HepG2 (cell line): ENCODE measurements around the gene CENATAC. TPM values are rescaled to one million over a fixed set of nuclear protein-coding genes. Genes with fewer than 3 reads are reported as not detected.

ENCODE experiments used
- HOXD1 ChIP-seq: sonication (generic); formaldehyde crosslinking; IDR thresholded peaks from 2 replicates; pipeline ENCODE4 v1.5.0; 2020; ENCODE audit warnings: missing genetic modification reagents
- JUND ChIP-seq: sonication (generic); formaldehyde crosslinking; IDR thresholded peaks from 2 replicates; pipeline ENCODE4 v1.8.0; 2022; ENCODE audit warnings: mild to moderate bottlenecking, missing genetic modification reagents
- PCBP2 ChIP-seq: fragments of 200-400 bp; formaldehyde crosslinking; optimal IDR thresholded peaks from 2 replicates; pipeline ENCODE3; 2018; ENCODE audit warnings: low read length, low read depth; ENCODE audit not compliant: poor library complexity, severe bottlenecking
- RBM39 ChIP-seq: fragments of 200-400 bp; formaldehyde crosslinking; IDR thresholded peaks from one replicate; pipeline ENCODE4 v1.6.1; 2018; ENCODE audit warnings: antibody characterized with exemption, mild to moderate bottlenecking, low read depth, low read length; ENCODE audit not compliant: poor library complexity, severe bottlenecking
- RFXAP ChIP-seq: sonication (generic); formaldehyde crosslinking; IDR thresholded peaks from 2 replicates; pipeline ENCODE4 v1.4.0; 2020; ENCODE audit warnings: missing genetic modification reagents, borderline replicate concordance
- SAP130 ChIP-seq: IDR thresholded peaks from 2 replicates; pipeline ENCODE4 v1.6.1; 2016; ENCODE audit warnings: low read depth
- SP140L ChIP-seq: sonication (generic); formaldehyde crosslinking; IDR thresholded peaks from 2 replicates; pipeline ENCODE4 v1.4.0; 2020; ENCODE audit warnings: missing genetic modification reagents, borderline replicate concordance
- ZNF230 ChIP-seq: sonication (generic); formaldehyde crosslinking; IDR thresholded peaks from 2 replicates; pipeline ENCODE4 v1.4.0; 2020; ENCODE audit warnings: mild to moderate bottlenecking, missing genetic modification reagents
- ZNF331 ChIP-seq: sonication (generic); formaldehyde crosslinking; IDR thresholded peaks from 2 replicates; pipeline ENCODE4 v1.4.0; 2020; ENCODE audit warnings: missing genetic modification reagents
- ZNF615 ChIP-seq: sonication (generic); formaldehyde crosslinking; IDR thresholded peaks from 2 replicates; pipeline ENCODE4 v1.5.0; 2020; ENCODE audit warnings: mild to moderate bottlenecking, missing genetic modification reagents, borderline replicate concordance
- ZZZ3 ChIP-seq: sonication (generic); formaldehyde crosslinking; IDR thresholded peaks from 2 replicates; pipeline ENCODE4 v1.4.0; 2020; ENCODE audit warnings: missing genetic modification reagents, mild to moderate bottlenecking, borderline replicate concordance
- polyA plus RNA-seq, 8 experiments: library from polyadenylated mRNA; depleted of rRNA in 3 of 8; stranded (reverse) in 7 of 8; unstranded in 1 of 8; fragments of >200 nt; fragmentation: Illumina TruSeq in 4 of 8; extraction: Trizol in 4 of 8; gene quantifications; 2 replicates each; pipeline versions ENCODE4 v1.2.1 to v1.2.3, GENCODE V29; 2011 to 2016; ENCODE audit warnings: low read depth in 4 of 8, missing spikeins in 1 of 8, mixed read lengths in 1 of 8; ENCODE audit not compliant: insufficient read depth in 1 of 8
- total RNA-seq, 5 experiments: library from RNA; depleted of rRNA; stranded (reverse); fragments of >200 nt; fragmentation: Illumina TruSeq; extraction: Trizol; gene quantifications; 2 replicates each; pipeline ENCODE4 v1.2.3, GENCODE V29; 2016; ENCODE audit warnings: low read depth in 1 of 5
- TF ChIP-seq, protein P1 (sequence below): sonication (generic); formaldehyde crosslinking; IDR thresholded peaks from 2 replicates; pipeline ENCODE4 v1.5.1; 2020; ENCODE audit warnings: missing genetic modification reagents, mild to moderate bottlenecking, borderline replicate concordance
- TF ChIP-seq, protein P2 (sequence below): sonication (generic); formaldehyde crosslinking; IDR thresholded peaks from one replicate; pipeline ENCODE4 v1.5.1; 2020; ENCODE audit warnings: mild to moderate bottlenecking, missing genetic modification reagents; ENCODE audit errors: not compliant biosample characterization
- TF ChIP-seq, protein P3 (sequence below): sonication (generic); formaldehyde crosslinking; IDR thresholded peaks from 2 replicates; pipeline ENCODE4 v1.4.0; 2020; ENCODE audit warnings: missing genetic modification reagents, mild to moderate bottlenecking, borderline replicate concordance
- TF ChIP-seq, protein P4 (sequence below): sonication (generic); formaldehyde crosslinking; IDR thresholded peaks from 2 replicates; pipeline ENCODE4 v1.4.0; 2020; ENCODE audit warnings: low read depth, mild to moderate bottlenecking, missing genetic modification reagents

CENATAC gene
- total and polyA plus RNA-seq, 2 of the 13 experiments (the other 11 are each of a cell fraction or from before 2014, with no cell fraction given) = 21.7 to 25.0 TPM

GRCh38 chr11:118997627-118998387, at the start of gene CENATAC (continued):
- TF ChIP-seq, protein P1, sequence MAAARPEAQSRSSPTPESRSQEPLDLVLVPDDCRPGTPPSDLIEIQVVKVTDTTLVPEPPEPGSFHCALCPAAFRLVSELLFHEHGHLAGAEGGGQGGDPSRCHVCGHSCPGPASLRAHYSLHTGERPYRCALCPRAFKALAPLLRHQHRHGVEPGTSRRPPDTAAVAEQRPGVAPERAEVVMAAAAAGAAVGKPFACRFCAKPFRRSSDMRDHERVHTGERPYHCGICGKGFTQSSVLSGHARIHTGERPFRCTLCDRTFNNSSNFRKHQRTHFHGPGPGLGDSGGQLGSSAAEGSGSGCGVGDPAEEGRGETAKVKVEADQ (CRISPR knock-in tag) = no peak; the same call in 1 of the 2 replicates
- peak; percentile 22; the same call in 1 of the 2 replicates for TF ChIP-seq ZZZ3 (CRISPR knock-in tag)
- TF ChIP-seq ZNF230 (CRISPR knock-in tag) = no peak
- TF ChIP-seq JUND (CRISPR knock-in tag) = no peak
- no peak for TF ChIP-seq PCBP2
- TF ChIP-seq, protein P2, sequence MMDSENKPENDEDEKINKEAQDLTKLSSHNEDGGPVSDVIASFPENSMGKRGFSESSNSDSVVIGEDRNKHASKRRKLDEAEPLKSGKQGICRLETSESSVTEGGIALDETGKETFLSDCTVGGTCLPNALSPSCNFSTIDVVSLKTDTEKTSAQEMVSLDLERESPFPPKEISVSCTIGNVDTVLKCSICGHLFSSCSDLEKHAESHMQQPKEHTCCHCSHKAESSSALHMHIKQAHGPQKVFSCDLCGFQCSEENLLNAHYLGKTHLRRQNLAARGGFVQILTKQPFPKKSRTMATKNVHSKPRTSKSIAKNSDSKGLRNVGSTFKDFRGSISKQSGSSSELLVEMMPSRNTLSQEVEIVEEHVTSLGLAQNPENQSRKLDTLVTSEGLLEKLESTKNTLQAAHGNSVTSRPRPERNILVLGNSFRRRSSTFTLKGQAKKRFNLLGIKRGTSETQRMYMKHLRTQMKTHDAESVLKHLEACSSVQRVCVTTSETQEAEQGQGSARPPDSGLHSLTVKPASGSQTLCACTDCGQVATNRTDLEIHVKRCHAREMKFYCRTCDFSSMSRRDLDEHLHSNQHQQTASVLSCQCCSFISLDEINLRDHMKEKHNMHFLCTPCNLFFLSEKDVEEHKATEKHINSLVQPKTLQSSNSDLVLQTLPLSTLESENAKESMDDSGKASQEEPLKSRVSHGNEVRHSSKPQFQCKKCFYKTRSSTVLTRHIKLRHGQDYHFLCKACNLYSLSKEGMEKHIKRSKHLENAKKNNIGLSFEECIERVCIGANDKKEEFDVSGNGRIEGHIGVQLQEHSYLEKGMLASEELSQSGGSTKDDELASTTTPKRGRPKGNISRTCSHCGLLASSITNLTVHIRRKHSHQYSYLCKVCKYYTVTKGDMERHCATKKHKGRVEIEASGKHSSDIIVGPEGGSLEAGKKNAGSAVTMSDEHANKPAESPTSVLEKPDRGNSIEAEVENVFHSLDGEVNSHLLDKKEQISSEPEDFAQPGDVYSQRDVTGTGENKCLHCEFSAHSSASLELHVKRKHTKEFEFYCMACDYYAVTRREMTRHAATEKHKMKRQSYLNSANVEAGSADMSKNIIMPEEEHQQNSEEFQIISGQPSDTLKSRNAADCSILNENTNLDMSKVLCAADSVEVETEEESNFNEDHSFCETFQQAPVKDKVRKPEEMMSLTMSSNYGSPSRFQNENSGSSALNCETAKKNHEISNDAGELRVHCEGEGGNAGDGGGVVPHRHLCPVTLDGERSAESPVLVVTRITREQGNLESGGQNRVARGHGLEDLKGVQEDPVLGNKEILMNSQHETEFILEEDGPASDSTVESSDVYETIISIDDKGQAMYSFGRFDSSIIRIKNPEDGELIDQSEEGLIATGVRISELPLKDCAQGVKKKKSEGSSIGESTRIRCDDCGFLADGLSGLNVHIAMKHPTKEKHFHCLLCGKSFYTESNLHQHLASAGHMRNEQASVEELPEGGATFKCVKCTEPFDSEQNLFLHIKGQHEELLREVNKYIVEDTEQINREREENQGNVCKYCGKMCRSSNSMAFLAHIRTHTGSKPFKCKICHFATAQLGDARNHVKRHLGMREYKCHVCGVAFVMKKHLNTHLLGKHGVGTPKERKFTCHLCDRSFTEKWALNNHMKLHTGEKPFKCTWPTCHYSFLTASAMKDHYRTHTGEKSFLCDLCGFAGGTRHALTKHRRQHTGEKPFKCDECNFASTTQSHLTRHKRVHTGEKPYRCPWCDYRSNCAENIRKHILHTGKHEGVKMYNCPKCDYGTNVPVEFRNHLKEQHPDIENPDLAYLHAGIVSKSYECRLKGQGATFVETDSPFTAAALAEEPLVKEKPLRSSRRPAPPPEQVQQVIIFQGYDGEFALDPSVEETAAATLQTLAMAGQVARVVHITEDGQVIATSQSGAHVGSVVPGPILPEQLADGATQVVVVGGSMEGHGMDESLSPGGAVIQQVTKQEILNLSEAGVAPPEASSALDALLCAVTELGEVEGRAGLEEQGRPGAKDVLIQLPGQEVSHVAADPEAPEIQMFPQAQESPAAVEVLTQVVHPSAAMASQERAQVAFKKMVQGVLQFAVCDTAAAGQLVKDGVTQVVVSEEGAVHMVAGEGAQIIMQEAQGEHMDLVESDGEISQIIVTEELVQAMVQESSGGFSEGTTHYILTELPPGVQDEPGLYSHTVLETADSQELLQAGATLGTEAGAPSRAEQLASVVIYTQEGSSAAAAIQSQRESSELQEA (CRISPR knock-in tag) = no peak
- TF ChIP-seq ZNF331 = no peak
- TF ChIP-seq, protein P3, sequence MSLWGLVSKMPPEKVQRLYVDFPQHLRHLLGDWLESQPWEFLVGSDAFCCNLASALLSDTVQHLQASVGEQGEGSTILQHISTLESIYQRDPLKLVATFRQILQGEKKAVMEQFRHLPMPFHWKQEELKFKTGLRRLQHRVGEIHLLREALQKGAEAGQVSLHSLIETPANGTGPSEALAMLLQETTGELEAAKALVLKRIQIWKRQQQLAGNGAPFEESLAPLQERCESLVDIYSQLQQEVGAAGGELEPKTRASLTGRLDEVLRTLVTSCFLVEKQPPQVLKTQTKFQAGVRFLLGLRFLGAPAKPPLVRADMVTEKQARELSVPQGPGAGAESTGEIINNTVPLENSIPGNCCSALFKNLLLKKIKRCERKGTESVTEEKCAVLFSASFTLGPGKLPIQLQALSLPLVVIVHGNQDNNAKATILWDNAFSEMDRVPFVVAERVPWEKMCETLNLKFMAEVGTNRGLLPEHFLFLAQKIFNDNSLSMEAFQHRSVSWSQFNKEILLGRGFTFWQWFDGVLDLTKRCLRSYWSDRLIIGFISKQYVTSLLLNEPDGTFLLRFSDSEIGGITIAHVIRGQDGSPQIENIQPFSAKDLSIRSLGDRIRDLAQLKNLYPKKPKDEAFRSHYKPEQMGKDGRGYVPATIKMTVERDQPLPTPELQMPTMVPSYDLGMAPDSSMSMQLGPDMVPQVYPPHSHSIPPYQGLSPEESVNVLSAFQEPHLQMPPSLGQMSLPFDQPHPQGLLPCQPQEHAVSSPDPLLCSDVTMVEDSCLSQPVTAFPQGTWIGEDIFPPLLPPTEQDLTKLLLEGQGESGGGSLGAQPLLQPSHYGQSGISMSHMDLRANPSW (CRISPR knock-in tag) = no peak; the same call in 1 of the 2 replicates
- TF ChIP-seq RFXAP (CRISPR knock-in tag) = peak; percentile 49; the same call in 1 of the 2 replicates
- no peak for TF ChIP-seq ZNF615 (CRISPR knock-in tag)
- no peak for TF ChIP-seq SP140L (CRISPR knock-in tag)
- TF ChIP-seq SAP130 = peak; percentile 84; the same call in 1 of the 2 replicates
- peak; percentile 3; the same call in 1 of the 2 replicates for TF ChIP-seq HOXD1
- TF ChIP-seq, protein P4, sequence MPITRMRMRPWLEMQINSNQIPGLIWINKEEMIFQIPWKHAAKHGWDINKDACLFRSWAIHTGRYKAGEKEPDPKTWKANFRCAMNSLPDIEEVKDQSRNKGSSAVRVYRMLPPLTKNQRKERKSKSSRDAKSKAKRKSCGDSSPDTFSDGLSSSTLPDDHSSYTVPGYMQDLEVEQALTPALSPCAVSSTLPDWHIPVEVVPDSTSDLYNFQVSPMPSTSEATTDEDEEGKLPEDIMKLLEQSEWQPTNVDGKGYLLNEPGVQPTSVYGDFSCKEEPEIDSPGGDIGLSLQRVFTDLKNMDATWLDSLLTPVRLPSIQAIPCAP (CRISPR knock-in tag) = no peak
- no peak for TF ChIP-seq RBM39
